PC-3 (cell line): ENCODE measurements around the gene RMI2. TPM values are rescaled to one million over a fixed set of nuclear protein-coding genes. Genes with fewer than 3 reads are reported as not detected.

Experiments
- ATAC-seq: fragments of 200-7000 bp; cut with Tn5 transposase; 2 replicates; pipeline ENCODE4 v1.9.1; 2020; ENCODE audit warnings: mild to moderate bottlenecking, moderate library complexity
- Bru-seq: library from RNA; stranded (reverse); fragments of 400-500 nt; gene quantifications from one replicate; lab custom pipeline; 2021; lab: Mats Ljungman, UMichigan
- BruChase-seq, 2 experiments: library from RNA; stranded (reverse); fragments of 400-500 nt; gene quantifications; one replicate each; lab custom pipeline; 2021; lab: Mats Ljungman, UMichigan
- BruUV-seq: library from RNA; stranded (reverse); fragments of 400-500 nt; replicated peaks from 2 replicates; lab custom pipeline; 2021; lab: Mats Ljungman, UMichigan
- CTCF ChIA-PET: fragments of 300-600 bp; sonication (Branson Sonifier 250); formaldehyde crosslinking; loops from one replicate; lab custom pipeline; 2022; ENCODE audit warnings: antibody characterized with exemption; lab: Charles Lee
- POLR2A ChIA-PET: fragments of 300-600 bp; sonication (Branson Sonifier 250); formaldehyde crosslinking; loops from one replicate; lab custom pipeline; 2022; ENCODE audit warnings: antibody characterized with exemption; ENCODE audit not compliant: unreplicated experiment; lab: Charles Lee
- DNase-seq: peaks from one replicate; pipeline ENCODE4 v3.0.0-alpha.2; 2015
- H2AFZ ChIP-seq: fragments of 300-600 bp; sonication (generic); 2 replicates; pipeline ENCODE4 v1.6.0; 2016; ENCODE audit warnings: antibody characterized with exemption, low read length
- H3F3A ChIP-seq: fragments of 300-600 bp; sonication (generic); one replicate; pipeline ENCODE4 v1.6.0; 2017; ENCODE audit warnings: antibody characterized with exemption, low read length, control low read depth, mild to moderate bottlenecking; ENCODE audit not compliant: unreplicated experiment
- H3K27ac ChIP-seq: fragments of 300-600 bp; sonication (generic); 2 replicates; pipeline ENCODE4 v1.5.1; 2016; ENCODE audit warnings: mild to moderate bottlenecking, low read length
- H3K27me3 ChIP-seq: fragments of 300-600 bp; sonication (generic); 2 replicates; pipeline ENCODE4 v1.6.1; 2016; ENCODE audit warnings: low read length, mixed read lengths
- H3K36me3 ChIP-seq: fragments of 300-600 bp; sonication (generic); 2 replicates; pipeline ENCODE4 v1.6.1; 2016; ENCODE audit warnings: low read depth, mixed run types, low read length, mixed read lengths
- H3K4me1 ChIP-seq: fragments of 300-600 bp; sonication (generic); 2 replicates; pipeline ENCODE4 v1.5.1; 2016; ENCODE audit warnings: low read length; ENCODE audit not compliant: insufficient read depth
- H3K4me2 ChIP-seq: fragments of 300-600 bp; sonication (generic); 2 replicates; pipeline ENCODE4 v1.6.0; 2016; ENCODE audit warnings: low read length
- H3K4me3 ChIP-seq: fragments of 300-600 bp; sonication (generic); 2 replicates; pipeline ENCODE4 v1.5.1; 2016; ENCODE audit warnings: mild to moderate bottlenecking, low read length, mixed read lengths
- H3K79me2 ChIP-seq: fragments of 300-600 bp; sonication (generic); 2 replicates; pipeline ENCODE4 v1.6.1; 2017; ENCODE audit warnings: low read length, mixed read lengths
- H3K9ac ChIP-seq: fragments of 300-600 bp; sonication (generic); 2 replicates; pipeline ENCODE4 v1.6.0; 2016; ENCODE audit warnings: mild to moderate bottlenecking, low read length
- H3K9me2 ChIP-seq: fragments of 300-600 bp; sonication (generic); replicated peaks from 2 replicates; pipeline ENCODE4 v1.6.1; 2016; ENCODE audit warnings: mixed run types, low read length, mixed read lengths
- H3K9me3 ChIP-seq: fragments of 300-600 bp; sonication (generic); 2 replicates; pipeline ENCODE4 v1.6.1; 2016; ENCODE audit warnings: low read length, mixed read lengths
- H4K20me1 ChIP-seq: fragments of 300-600 bp; sonication (generic); 2 replicates; pipeline ENCODE4 v1.6.1; 2016; ENCODE audit warnings: low read length, mixed read lengths
- CTCF ChIP-seq: fragments of 300-600 bp; sonication (generic); conservative IDR thresholded peaks from 2 replicates; pipeline ENCODE4 v1.5.1; 2017; ENCODE audit warnings: antibody characterized with exemption, low read depth, mild to moderate bottlenecking, low read length
- EZH2 ChIP-seq: fragments of 300-600 bp; sonication (generic); IDR thresholded peaks from one replicate; pipeline ENCODE4 v1.6.1; 2017; ENCODE audit warnings: antibody characterized with exemption, mild to moderate bottlenecking, low read length; ENCODE audit not compliant: unreplicated experiment
- EZH2phosphoT487 ChIP-seq: fragments of 300-600 bp; sonication (generic); IDR thresholded peaks from 2 replicates; pipeline ENCODE4 v1.6.1; 2018; ENCODE audit warnings: mild to moderate bottlenecking, antibody characterized with exemption, low read length, borderline replicate concordance
- intact Hi-C: fragments of 100-400 bp; cut with micrococcal nuclease; formaldehyde crosslinking; loops from 2 replicates; pipeline ENCODE4 v1.9.0; 2023
- long read RNA-seq: library from polyadenylated mRNA; unstranded; transcript quantifications from one replicate; pipeline ENCODE4 v2.0.0, GENCODE V29; 2021; ENCODE audit not compliant: unreplicated experiment
- total RNA-seq: library from RNA; depleted of rRNA; stranded (reverse); fragments of >200 nt; gene quantifications from 2 replicates; pipeline ENCODE4 v1.2.3, GENCODE V29; 2014; rRNA removed

Gene RMI2
- total RNA-seq (10.2 and 10.9 TPM in 2 replicates), Bru-seq, nascent RNA (percentile 32 among the genes with signal in this experiment), BruChase-seq, experiment 1, labeled RNA remaining after a 6-hour chase (percentile 31 among the genes with signal in this experiment), BruChase-seq, experiment 2, labeled RNA remaining after a 2-hour chase (percentile 24 among the genes with signal in this experiment)
- long read RNA-seq, transcript RMI2-201 (2 exons, 1,457 nt): major isoform, 16 of 19 reads
- long read RNA-seq, partial matches to known transcripts: 0 of 19 reads
- long read RNA-seq, other reads (novel, unspliced or antisense): 3 of 19 reads

DNA sequence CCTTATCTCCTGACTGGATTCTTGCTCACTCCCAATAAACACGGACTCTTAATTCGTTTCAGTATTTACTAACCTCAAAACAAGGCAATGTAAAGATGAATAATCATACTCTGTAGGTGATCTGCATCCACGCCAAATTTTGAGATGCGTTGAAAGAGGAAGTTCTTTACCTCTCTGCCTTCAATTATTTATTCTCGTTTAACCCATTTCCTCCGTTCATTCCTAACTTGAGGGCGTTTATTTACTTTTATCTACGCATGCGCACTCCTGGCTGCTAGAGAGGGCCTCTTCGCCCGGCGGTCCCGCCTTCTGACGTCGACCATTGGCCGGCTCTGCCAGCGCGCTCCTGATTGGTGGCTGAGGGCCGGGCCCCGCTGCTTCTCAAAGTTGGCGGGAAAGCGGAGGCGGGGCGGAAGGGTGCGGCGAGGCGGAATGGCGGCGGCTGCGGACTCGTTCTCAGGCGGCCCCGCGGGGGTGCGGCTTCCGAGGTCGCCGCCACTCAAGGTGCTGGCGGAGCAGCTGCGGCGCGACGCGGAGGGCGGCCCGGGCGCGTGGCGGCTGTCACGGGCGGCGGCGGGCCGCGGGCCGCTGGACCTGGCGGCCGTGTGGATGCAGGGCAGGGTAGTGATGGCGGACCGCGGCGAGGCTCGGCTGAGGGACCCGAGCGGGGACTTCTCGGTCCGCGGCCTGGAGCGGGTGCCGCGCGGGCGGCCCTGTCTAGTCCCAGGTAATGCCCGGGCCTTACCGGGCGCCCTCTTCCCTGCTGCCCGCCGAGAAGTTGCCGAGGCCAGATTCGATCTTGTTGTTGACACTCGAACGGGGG, at the start of gene RMI2:
TSS of gene RMI2 (plus strand) at position 420 of the 823 bp plus-strand sequence. CDS start at position 433, 13 bp downstream.
- POLR2A ChIA-PET: interaction anchor here (0.6 kb wide), 1 partner anchor 15 kb away, joined by 3 read pairs; no protein-coding TSS in a partner anchor
- no peaks in the 10 kb centered on the region for H4K20me1 ChIP-seq
- no peaks in the 10 kb centered on the region for H3K9me3 ChIP-seq
- BruUV-seq: no TSS peak
- intact Hi-C loops: no loop called here
- peaks cover 38% of the 10 kb centered on the region for H3K79me2 ChIP-seq
- no peaks in the 10 kb centered on the region for H3K9me2 ChIP-seq
- H3K4me2 ChIP-seq: peak within 1 kb of the TSS; percentile 91
- no peaks in the 10 kb centered on the region for H3F3A ChIP-seq
- H3K9ac ChIP-seq: peak within 1 kb of the TSS; percentile 88
- H2AFZ ChIP-seq: peak within 1 kb of the TSS; percentile 94
- CTCF ChIA-PET: no interaction called here
- H3K4me1 ChIP-seq: peaks cover 46% of the 10 kb centered on the region
- TF ChIP-seq EZH2phosphoT487 (no peak), CTCF (no peak), EZH2 (no peak)
- H3K36me3 ChIP-seq: no peaks in the 10 kb centered on the region
- peak within 1 kb of the TSS; percentile 73 for H3K4me3 ChIP-seq
- ATAC-seq (peak; percentile 88), DNase-seq (peak; percentile 93)
- H3K27ac ChIP-seq: peak within 1 kb of the TSS; percentile 9; the same call in 1 of the 2 replicates
- H3K27me3 ChIP-seq: no peaks in the 10 kb centered on the region

DNA sequence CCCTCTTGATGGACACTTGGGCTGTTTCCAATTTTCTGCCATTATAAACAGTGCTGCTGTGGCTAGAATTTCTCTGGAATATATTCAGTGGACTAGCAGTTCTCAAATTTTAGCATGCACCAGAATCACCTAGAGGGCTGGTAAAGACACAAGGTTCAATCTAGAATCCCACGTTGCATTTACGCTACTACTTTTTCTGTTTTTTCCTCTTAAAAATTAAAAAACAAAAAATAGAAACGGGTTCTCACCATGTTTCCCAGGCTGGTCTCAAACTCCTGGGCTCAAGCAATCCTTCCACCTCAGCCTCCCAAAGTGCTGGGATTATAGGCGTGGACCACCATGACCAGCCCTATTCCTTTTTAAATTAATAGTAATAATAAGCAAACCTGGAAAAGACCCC, 49.6 kb upstream of the RMI2 start:
- ChIA-PET CTCF (no interaction called here), POLR2A (no interaction called here)
- no peaks in the 10 kb centered on the region for H4K20me1 ChIP-seq
- H3K4me3 ChIP-seq: no peak overlapping the region
- H3K9me3 ChIP-seq: no peaks in the 10 kb centered on the region
- intact Hi-C loops: no loop called here
- H3K9me2 ChIP-seq: no peaks in the 10 kb centered on the region
- no peaks in the 10 kb centered on the region for H3K4me1 ChIP-seq
- no peak overlapping the region for H3K9ac ChIP-seq
- TF ChIP-seq EZH2 (no peak), CTCF (no peak), EZH2phosphoT487 (no peak)
- H3K79me2 ChIP-seq: no peaks in the 10 kb centered on the region
- no TSS peak for BruUV-seq
- DNase-seq: no peak
- no peak for ATAC-seq
- H3K36me3 ChIP-seq: no peaks in the 10 kb centered on the region
- H3F3A ChIP-seq: no peaks in the 10 kb centered on the region
- H3K4me2 ChIP-seq: no peak overlapping the region
- H2AFZ ChIP-seq: no peak overlapping the region
- H3K27ac ChIP-seq: no peak overlapping the region
- H3K27me3 ChIP-seq: no peaks in the 10 kb centered on the region
